ENCODE results near the gene DACT2. TPM values are rescaled to one million over a fixed set of nuclear protein-coding genes. Genes with fewer than 3 reads are reported as not detected.
A peak's percentile ranks its signal among the peaks of the same experiment; 100 is the strongest.
"Not testable (repeated sequence)": the region's sequence is repeated elsewhere in the genome, so short reads cannot be mapped to it uniquely, and the experiment has no call there.

DACT2 gene
- total RNA-seq, 2 donors from 2014 or later, result not detected

GRCh38 chr6:168312125-168312507 lies 7.5 kb downstream of the DACT2 start:
- not testable (repeated sequence) for H3K36me3 Mint-ChIP-seq; DNase-seq (ENCODE audit: low spot score in 2 of 2); ATAC-seq; H3K9me3 Mint-ChIP-seq
- peak overlapping the region in 1 of 2 donors; percentile 60 for H3K27ac Mint-ChIP-seq

- ATAC-seq (no peak), DNase-seq (ENCODE audit: low spot score in 2 of 2) (no peak)
- Mint-ChIP-seq H3K9me3 (no peaks in the 10 kb centered on the region), H3K27ac (no peak overlapping the region), H3K36me3 (no peaks in the 10 kb centered on the region)
Observed at GRCh38 chr6:168311410-168312124, 8.0 kb downstream of the DACT2 start.

- Mint-ChIP-seq H3K27ac (no peak overlapping the region), H3K9me3 (no peaks in the 10 kb centered on the region), H3K36me3 (no peaks in the 10 kb centered on the region)
- no peak for ATAC-seq
- no peak for DNase-seq (ENCODE audit: low spot score in 2 of 2)
Observed at GRCh38 chr6:168310945-168311344, 8.6 kb downstream of the DACT2 start.

- DNase-seq (ENCODE audit: low spot score in 2 of 2), result no peak
- H3K27ac Mint-ChIP-seq, result no peak overlapping the region
- no peaks in the 10 kb centered on the region for H3K36me3 Mint-ChIP-seq
- no peaks in the 10 kb centered on the region for H3K9me3 Mint-ChIP-seq
- ATAC-seq, result no peak
Observed at GRCh38 chr6:168310403-168310802, 9.2 kb downstream of the DACT2 start.

- DNase-seq (ENCODE audit: low spot score in 2 of 2) (no peak), ATAC-seq (no peak)
- Mint-ChIP-seq H3K27ac (no peak overlapping the region), H3K9me3 (no peaks in the 10 kb centered on the region), H3K36me3 (no peaks in the 10 kb centered on the region)
Observed at GRCh38 chr6:168309997-168310396, 9.6 kb downstream of the DACT2 start.

GRCh38 chr6:168309183-168309582 lies 10.4 kb downstream of the DACT2 start:
- Mint-ChIP-seq H3K36me3 (no peaks in the 10 kb centered on the region), H3K27ac (no peak overlapping the region), H3K9me3 (no peaks in the 10 kb centered on the region)
- ATAC-seq, result no peak
- no peak for DNase-seq (ENCODE audit: low spot score in 2 of 2)

GRCh38 chr6:168308390-168309144 lies 11.0 kb downstream of the DACT2 start:
- no peaks in the 10 kb centered on the region for H3K36me3 Mint-ChIP-seq
- peak overlapping the region in 1 of 2 donors; percentile 22 for H3K27ac Mint-ChIP-seq
- DNase-seq (ENCODE audit: low spot score in 2 of 2) (no peak), ATAC-seq (no peak)
- no peaks in the 10 kb centered on the region for H3K9me3 Mint-ChIP-seq

- no peak for ATAC-seq
Observed at GRCh38 chr6:168307695-168308021, 11.9 kb downstream of the DACT2 start.

GRCh38 chr6:168307015-168307694 lies 12.4 kb downstream of the DACT2 start:
- Mint-ChIP-seq H3K36me3 (no peaks in the 10 kb centered on the region), H3K27ac (no peak overlapping the region), H3K9me3 (no peaks in the 10 kb centered on the region)
- ATAC-seq, result no peak
- no peak for DNase-seq (ENCODE audit: low spot score in 2 of 2)

More at GRCh38 chr6:168307695-168308021, 11.9 kb downstream of the DACT2 start:
- no peak overlapping the region for H3K27ac Mint-ChIP-seq
- H3K36me3 Mint-ChIP-seq, result no peaks in the 10 kb centered on the region
- no peaks in the 10 kb centered on the region for H3K9me3 Mint-ChIP-seq
- no peak for DNase-seq (ENCODE audit: low spot score in 2 of 2)

GRCh38 chr6:168305863-168306262 lies 13.7 kb downstream of the DACT2 start:
- no peak for DNase-seq (ENCODE audit: low spot score in 2 of 2)
- no peak overlapping the region for H3K27ac Mint-ChIP-seq
- H3K9me3 Mint-ChIP-seq, result no peaks in the 10 kb centered on the region

GRCh38 chr6:168305096-168305749 lies 14.4 kb downstream of the DACT2 start:
- no peaks in the 10 kb centered on the region for H3K36me3 Mint-ChIP-seq
- no peak for DNase-seq (ENCODE audit: low spot score in 2 of 2)
- H3K9me3 Mint-ChIP-seq, result no peaks in the 10 kb centered on the region
- ATAC-seq, result no peak
- H3K27ac Mint-ChIP-seq, result no peak overlapping the region

More at GRCh38 chr6:168305863-168306262, 13.7 kb downstream of the DACT2 start:
- H3K36me3 Mint-ChIP-seq, result no peaks in the 10 kb centered on the region
- no peak for ATAC-seq

GRCh38 chr6:168304752-168305015 lies 14.9 kb downstream of the DACT2 start:
- Mint-ChIP-seq H3K9me3 (no peaks in the 10 kb centered on the region), H3K27ac (peak overlapping the region in 1 of 2 donors; percentile 81), H3K36me3 (no peaks in the 10 kb centered on the region)
- no peak for ATAC-seq
- DNase-seq (ENCODE audit: low spot score in 2 of 2), result no peak

GRCh38 chr6:168303982-168304751 lies 15.4 kb downstream of the DACT2 start:
- no peaks in the 10 kb centered on the region for H3K9me3 Mint-ChIP-seq
- no peaks in the 10 kb centered on the region for H3K36me3 Mint-ChIP-seq
- DNase-seq (ENCODE audit: low spot score in 2 of 2) (no peak), ATAC-seq (no peak)
- no peak overlapping the region for H3K27ac Mint-ChIP-seq

- Mint-ChIP-seq H3K9me3 (no peaks in the 10 kb centered on the region), H3K36me3 (no peaks in the 10 kb centered on the region), H3K27ac (no peak overlapping the region)
- no peak for DNase-seq (ENCODE audit: low spot score in 2 of 2)
- ATAC-seq, result no peak
Observed at GRCh38 chr6:168302534-168302933, 17.0 kb downstream of the DACT2 start.

GRCh38 chr6:168301648-168302398 lies 17.8 kb downstream of the DACT2 start:
- H3K27ac Mint-ChIP-seq, result no peak overlapping the region
- no peaks in the 10 kb centered on the region for H3K36me3 Mint-ChIP-seq
- ATAC-seq (no peak), DNase-seq (ENCODE audit: low spot score in 2 of 2) (no peak)
- H3K9me3 Mint-ChIP-seq, result no peaks in the 10 kb centered on the region

All from activated naive CD4-positive, alpha-beta T cell treated with anti-CD3 and anti-CD28 coated beads, Interleukin-2, amount 50 U/mL, for 72 hours (primary cell).